HG03571 (cell line): ENCODE data around the gene PPP2R5B.

ENCODE experiments used
- ATAC-seq: cut with Tn5 transposase; IDR thresholded peaks from one replicate; pipeline ENCODE4 v1.9.1; 2021; ENCODE audit not compliant: unreplicated experiment

PPP2R5B gene

GRCh38 chr11:64888729-64889511, 35.6 kb upstream of the PPP2R5B start:
- ATAC-seq: no peak

- ATAC-seq: no peak
Observed at GRCh38 chr11:64890522-64890939, 34.0 kb upstream of the PPP2R5B start.

- ATAC-seq: no peak
Observed at GRCh38 chr11:64891215-64891848, 33.2 kb upstream of the PPP2R5B start.

GRCh38 chr11:64891880-64892279, 32.6 kb upstream of the PPP2R5B start:
- ATAC-seq: no peak

GRCh38 chr11:64892411-64892831, 32.1 kb upstream of the PPP2R5B start:
- ATAC-seq: no peak

- ATAC-seq: no peak
Observed at GRCh38 chr11:64892838-64893193, 31.7 kb upstream of the PPP2R5B start.

GRCh38 chr11:64893194-64894069, 31.1 kb upstream of the PPP2R5B start:
- no peak for ATAC-seq

GRCh38 chr11:64894070-64894811, 30.2 kb upstream of the PPP2R5B start:
- no peak for ATAC-seq

GRCh38 chr11:64894812-64895452, 29.6 kb upstream of the PPP2R5B start:
- no peak for ATAC-seq

GRCh38 chr11:64896448-64897022, 28.0 kb upstream of the PPP2R5B start:
- ATAC-seq: no peak

- no peak for ATAC-seq
Observed at GRCh38 chr11:64897381-64898075, 27.0 kb upstream of the PPP2R5B start.

- ATAC-seq: no peak
Observed at GRCh38 chr11:64898076-64898445, 26.4 kb upstream of the PPP2R5B start.

- ATAC-seq: no peak
Observed at GRCh38 chr11:64898541-64898940, 25.9 kb upstream of the PPP2R5B start.

GRCh38 chr11:64900263-64900678, 24.2 kb upstream of the PPP2R5B start:
- no peak for ATAC-seq

GRCh38 chr11:64900774-64901173, 23.7 kb upstream of the PPP2R5B start:
- ATAC-seq: no peak

GRCh38 chr11:64902102-64902900, 22.2 kb upstream of the PPP2R5B start:
- no peak for ATAC-seq

- no peak for ATAC-seq
Observed at GRCh38 chr11:64903291-64903833, 21.1 kb upstream of the PPP2R5B start.

GRCh38 chr11:64905516-64906313, 18.8 kb upstream of the PPP2R5B start:
- no peak for ATAC-seq
